C4-2B (cell line): Measurements from ENCODE around the gene ZNF80.

ENCODE experiments used
- ZFX ChIP-seq: fragments of 450-650 bp; IDR thresholded peaks from 2 replicates; pipeline ENCODE4 v1.6.1; 2017
- TF ChIP-seq, protein P1 (sequence below): fragments of 450-650 bp; conservative IDR thresholded peaks from 2 replicates; pipeline ENCODE4 v1.5.1; 2017; ENCODE audit warnings: mild to moderate bottlenecking

DNA sequence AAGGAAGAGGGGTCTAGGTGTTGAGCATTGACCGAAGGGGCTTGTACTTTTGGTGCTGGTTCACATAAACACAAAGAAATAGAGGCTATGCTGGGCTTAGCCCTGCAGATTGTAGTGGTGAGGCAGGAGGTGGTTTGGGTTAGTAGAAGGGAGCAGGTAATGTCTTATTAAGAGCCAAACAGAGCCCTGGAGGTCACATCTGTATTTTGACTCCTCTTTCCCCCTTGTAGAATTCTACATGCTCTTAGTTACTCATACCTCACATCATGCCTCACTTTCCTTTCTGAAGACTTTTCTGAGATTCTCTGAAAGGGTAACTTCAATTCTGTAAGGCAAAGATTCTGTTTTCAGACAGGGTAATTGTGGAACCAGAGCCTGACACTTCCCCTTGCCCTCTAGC lies 16.1 kb upstream of the ZNF80 start:
- TF ChIP-seq, protein P1, sequence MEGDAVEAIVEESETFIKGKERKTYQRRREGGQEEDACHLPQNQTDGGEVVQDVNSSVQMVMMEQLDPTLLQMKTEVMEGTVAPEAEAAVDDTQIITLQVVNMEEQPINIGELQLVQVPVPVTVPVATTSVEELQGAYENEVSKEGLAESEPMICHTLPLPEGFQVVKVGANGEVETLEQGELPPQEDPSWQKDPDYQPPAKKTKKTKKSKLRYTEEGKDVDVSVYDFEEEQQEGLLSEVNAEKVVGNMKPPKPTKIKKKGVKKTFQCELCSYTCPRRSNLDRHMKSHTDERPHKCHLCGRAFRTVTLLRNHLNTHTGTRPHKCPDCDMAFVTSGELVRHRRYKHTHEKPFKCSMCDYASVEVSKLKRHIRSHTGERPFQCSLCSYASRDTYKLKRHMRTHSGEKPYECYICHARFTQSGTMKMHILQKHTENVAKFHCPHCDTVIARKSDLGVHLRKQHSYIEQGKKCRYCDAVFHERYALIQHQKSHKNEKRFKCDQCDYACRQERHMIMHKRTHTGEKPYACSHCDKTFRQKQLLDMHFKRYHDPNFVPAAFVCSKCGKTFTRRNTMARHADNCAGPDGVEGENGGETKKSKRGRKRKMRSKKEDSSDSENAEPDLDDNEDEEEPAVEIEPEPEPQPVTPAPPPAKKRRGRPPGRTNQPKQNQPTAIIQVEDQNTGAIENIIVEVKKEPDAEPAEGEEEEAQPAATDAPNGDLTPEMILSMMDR: no peak
- TF ChIP-seq ZFX: no peak
